HUES48 (cell line): ENCODE data around the gene CTNND2.

ENCODE experiments used
- H3K27ac ChIP-seq: one replicate; pipeline ENCODE4 v1.7.0; 2013; ENCODE audit warnings: low read depth, low read length, inconsistent platforms
- H3K27me3 ChIP-seq: 2 replicates; pipeline ENCODE4 v1.6.1; 2013; ENCODE audit warnings: mild to moderate bottlenecking, low read length; ENCODE audit not compliant: control insufficient read depth, insufficient read depth
- H3K36me3 ChIP-seq: 2 replicates; pipeline ENCODE4 v1.6.1; 2013; ENCODE audit warnings: low read length; ENCODE audit not compliant: control insufficient read depth, insufficient read depth
- H3K4me1 ChIP-seq: 2 replicates; pipeline ENCODE4 v1.6.1; 2013; ENCODE audit warnings: mild to moderate bottlenecking, low read length; ENCODE audit not compliant: control insufficient read depth, insufficient read depth
- H3K4me3 ChIP-seq: 2 replicates; pipeline ENCODE4 v1.5.1; 2013; ENCODE audit warnings: mild to moderate bottlenecking, low read depth, low read length
- H3K9ac ChIP-seq: 2 replicates; pipeline ENCODE4 v1.6.1; 2013; ENCODE audit warnings: mild to moderate bottlenecking, low read depth, low read length, moderate library complexity
- H3K9me3 ChIP-seq: 2 replicates; pipeline ENCODE4 v1.6.1; 2013; ENCODE audit warnings: low read length; ENCODE audit not compliant: control insufficient read depth, insufficient read depth

CTNND2 gene

GRCh38 chr5:11468334-11469039 is 435.8 kb downstream of the CTNND2 start:
- no peaks in the 10 kb centered on the region for H3K36me3 ChIP-seq
- no peaks in the 10 kb centered on the region for H3K4me1 ChIP-seq
- H3K9me3 ChIP-seq = no peaks in the 10 kb centered on the region
- no peak overlapping the region for H3K27ac ChIP-seq
- H3K27me3 ChIP-seq = no peaks in the 10 kb centered on the region
- no peak overlapping the region for H3K4me3 ChIP-seq
- no peak overlapping the region for H3K9ac ChIP-seq

- H3K36me3 ChIP-seq = no peaks in the 10 kb centered on the region
These were observed 436.7 kb downstream of the CTNND2 start for GRCh38 chr5:11467588-11467987.

GRCh38 chr5:11459716-11460115 is 444.5 kb downstream of the CTNND2 start:
- H3K9me3 ChIP-seq = no peaks in the 10 kb centered on the region
- no peaks in the 10 kb centered on the region for H3K27me3 ChIP-seq
- H3K27ac ChIP-seq = no peak overlapping the region
- no peaks in the 10 kb centered on the region for H3K36me3 ChIP-seq
- no peaks in the 10 kb centered on the region for H3K4me1 ChIP-seq
- no peak overlapping the region for H3K4me3 ChIP-seq
- H3K9ac ChIP-seq = no peak overlapping the region

More at GRCh38 chr5:11467588-11467987, 436.7 kb downstream of the CTNND2 start:
- H3K9ac ChIP-seq = no peak overlapping the region
- no peak overlapping the region for H3K4me3 ChIP-seq
- no peaks in the 10 kb centered on the region for H3K9me3 ChIP-seq
- no peaks in the 10 kb centered on the region for H3K4me1 ChIP-seq
- H3K27ac ChIP-seq = no peak overlapping the region
- no peaks in the 10 kb centered on the region for H3K27me3 ChIP-seq

GRCh38 chr5:11455505-11455904 is 448.7 kb downstream of the CTNND2 start:
- Histone ChIP-seq H3K27me3 (no peaks in the 10 kb centered on the region), H3K4me1 (no peaks in the 10 kb centered on the region)

GRCh38 chr5:11452852-11453251 is 451.4 kb downstream of the CTNND2 start:
- no peak overlapping the region for H3K9ac ChIP-seq
- H3K4me3 ChIP-seq = no peak overlapping the region
- H3K27me3 ChIP-seq = no peaks in the 10 kb centered on the region

More at GRCh38 chr5:11455505-11455904, 448.7 kb downstream of the CTNND2 start:
- no peak overlapping the region for H3K4me3 ChIP-seq
- H3K27ac ChIP-seq = no peak overlapping the region
- H3K9me3 ChIP-seq = no peaks in the 10 kb centered on the region
- no peak overlapping the region for H3K9ac ChIP-seq
- H3K36me3 ChIP-seq = no peaks in the 10 kb centered on the region

GRCh38 chr5:11449966-11450365 is 454.3 kb downstream of the CTNND2 start:
- no peaks in the 10 kb centered on the region for H3K9me3 ChIP-seq
- H3K4me1 ChIP-seq = 0 out of 2 replicates have a peak, but pooled peaks cover 3% of the 10 kb centered on the region
- no peak overlapping the region for H3K27ac ChIP-seq
- H3K4me3 ChIP-seq = no peak overlapping the region
- H3K27me3 ChIP-seq = no peaks in the 10 kb centered on the region
- H3K9ac ChIP-seq = no peak overlapping the region
- H3K36me3 ChIP-seq = no peaks in the 10 kb centered on the region

More at GRCh38 chr5:11452852-11453251, 451.4 kb downstream of the CTNND2 start:
- Histone ChIP-seq H3K9me3 (no peaks in the 10 kb centered on the region), H3K27ac (no peak overlapping the region), H3K36me3 (no peaks in the 10 kb centered on the region), H3K4me1 (no peaks in the 10 kb centered on the region)

- Histone ChIP-seq H3K36me3 (no peaks in the 10 kb centered on the region), H3K27me3 (no peaks in the 10 kb centered on the region), H3K27ac (no peak overlapping the region), H3K4me3 (no peak overlapping the region), H3K9me3 (no peaks in the 10 kb centered on the region), H3K4me1 (0 out of 2 replicates have a peak, but pooled peaks cover 3% of the 10 kb centered on the region), H3K9ac (no peak overlapping the region)
These were observed 455.0 kb downstream of the CTNND2 start for GRCh38 chr5:11449217-11449616.

- H3K27me3 ChIP-seq = no peaks in the 10 kb centered on the region
- no peak overlapping the region for H3K9ac ChIP-seq
- H3K36me3 ChIP-seq = no peaks in the 10 kb centered on the region
- no peak overlapping the region for H3K27ac ChIP-seq
- no peaks in the 10 kb centered on the region for H3K9me3 ChIP-seq
- no peak overlapping the region for H3K4me3 ChIP-seq
- H3K4me1 ChIP-seq = 0 out of 2 replicates have a peak, but pooled peaks cover 3% of the 10 kb centered on the region
These were observed 460.4 kb downstream of the CTNND2 start for GRCh38 chr5:11443831-11444230.

GRCh38 chr5:11432116-11432515 is 472.1 kb downstream of the CTNND2 start:
- Histone ChIP-seq H3K27ac (no peak overlapping the region), H3K27me3 (no peaks in the 10 kb centered on the region), H3K36me3 (no peaks in the 10 kb centered on the region), H3K4me1 (no peaks in the 10 kb centered on the region), H3K9ac (no peak overlapping the region), H3K9me3 (no peaks in the 10 kb centered on the region), H3K4me3 (no peak overlapping the region)

GRCh38 chr5:11429254-11429653 is 475.0 kb downstream of the CTNND2 start:
- no peaks in the 10 kb centered on the region for H3K9me3 ChIP-seq
- H3K27me3 ChIP-seq = no peaks in the 10 kb centered on the region
- no peak overlapping the region for H3K9ac ChIP-seq
- H3K4me3 ChIP-seq = no peak overlapping the region
- no peak overlapping the region for H3K27ac ChIP-seq
- H3K4me1 ChIP-seq = no peaks in the 10 kb centered on the region
- no peaks in the 10 kb centered on the region for H3K36me3 ChIP-seq

- no peak overlapping the region for H3K4me3 ChIP-seq
- no peaks in the 10 kb centered on the region for H3K36me3 ChIP-seq
- no peaks in the 10 kb centered on the region for H3K27me3 ChIP-seq
- no peak overlapping the region for H3K27ac ChIP-seq
- H3K9me3 ChIP-seq = no peaks in the 10 kb centered on the region
- no peaks in the 10 kb centered on the region for H3K4me1 ChIP-seq
- H3K9ac ChIP-seq = no peak overlapping the region
These were observed 476.7 kb downstream of the CTNND2 start for GRCh38 chr5:11427569-11427968.
